H9 (cell line): Measurements from ENCODE around the gene AARSD1. TPM values are rescaled to one million over a fixed set of nuclear protein-coding genes. Genes with fewer than 3 reads are reported as not detected.

Experiments
- DNase-seq: peaks from one replicate; pipeline ENCODE4 v3.0.0-alpha.2; 2017
- H2AFZ ChIP-seq: one replicate; pipeline ENCODE4 v1.6.1; 2013; ENCODE audit warnings: mild to moderate bottlenecking, low read length, control low read depth, moderate library complexity
- H2AK5ac ChIP-seq: 2 replicates; pipeline ENCODE4 v1.6.1; 2013; ENCODE audit warnings: low read length, control low read depth, mixed read lengths; ENCODE audit not compliant: insufficient read length
- H2BK120ac ChIP-seq: one replicate; pipeline ENCODE4 v1.6.1; 2013; ENCODE audit warnings: low read depth, mild to moderate bottlenecking, low read length, control low read depth, inconsistent platforms; ENCODE audit not compliant: poor library complexity, severe bottlenecking
- H2BK12ac ChIP-seq: 2 replicates; pipeline ENCODE4 v1.6.1; 2013; ENCODE audit warnings: low read length, control low read depth, mixed read lengths, low read depth; ENCODE audit not compliant: insufficient read length
- H2BK15ac ChIP-seq: 2 replicates; pipeline ENCODE4 v1.6.1; 2013; ENCODE audit warnings: low read depth, low read length, control low read depth
- H2BK20ac ChIP-seq: one replicate; pipeline ENCODE4 v1.6.1; 2013; ENCODE audit warnings: low read depth, mild to moderate bottlenecking, low read length, control low read depth, inconsistent platforms; ENCODE audit not compliant: poor library complexity, severe bottlenecking
- H2BK5ac ChIP-seq: 2 replicates; pipeline ENCODE4 v1.6.1; 2013; ENCODE audit warnings: low read length, control low read depth, mixed read lengths; ENCODE audit not compliant: insufficient read length
- H3K14ac ChIP-seq: 2 replicates; pipeline ENCODE4 v1.6.1; 2013; ENCODE audit warnings: low read length, control low read depth; ENCODE audit not compliant: insufficient read depth
- H3K18ac ChIP-seq: 2 replicates; pipeline ENCODE4 v1.6.1; 2013; ENCODE audit warnings: low read depth, mild to moderate bottlenecking, mixed read lengths, low read length, control low read depth; ENCODE audit not compliant: insufficient read length
- H3K23ac ChIP-seq: 2 replicates; pipeline ENCODE4 v1.6.1; 2013; ENCODE audit warnings: low read length, control low read depth, mixed read lengths, low read depth; ENCODE audit not compliant: insufficient read length
- H3K23me2 ChIP-seq: 2 replicates; pipeline ENCODE4 v1.6.1; 2013; ENCODE audit warnings: low read depth, mild to moderate bottlenecking, mixed read lengths, low read length, control low read depth; ENCODE audit not compliant: insufficient read length, poor library complexity, severe bottlenecking
- H3K27ac ChIP-seq: 2 replicates; pipeline ENCODE4 v1.5.1; 2013; ENCODE audit warnings: low read length, control low read depth, mixed read lengths, low read depth; ENCODE audit not compliant: insufficient read length
- H3K27me3 ChIP-seq: 2 replicates; pipeline ENCODE4 v1.6.1; 2013; ENCODE audit warnings: low read length, control low read depth, inconsistent platforms; ENCODE audit not compliant: insufficient read depth
- H3K4ac ChIP-seq: 2 replicates; pipeline ENCODE4 v1.6.1; 2013; ENCODE audit warnings: low read depth, mild to moderate bottlenecking, control low read depth, inconsistent platforms, low read length, moderate library complexity
- H3K4me1 ChIP-seq: 2 replicates; pipeline ENCODE4 v1.6.1; 2013; ENCODE audit warnings: low read length, control low read depth, inconsistent platforms; ENCODE audit not compliant: insufficient read depth
- H3K4me2 ChIP-seq: 2 replicates; pipeline ENCODE4 v1.6.1; 2013; ENCODE audit warnings: low read length, control low read depth, mixed read lengths; ENCODE audit not compliant: insufficient read length, insufficient read depth
- H3K56ac ChIP-seq: 2 replicates; pipeline ENCODE4 v1.6.1; 2013; ENCODE audit warnings: low read depth, mild to moderate bottlenecking, mixed read lengths, low read length, control low read depth; ENCODE audit not compliant: insufficient read length
- H3K79me1 ChIP-seq: 2 replicates; pipeline ENCODE4 v1.6.1; 2013; ENCODE audit warnings: low read depth, mild to moderate bottlenecking, moderate library complexity, low read length, control low read depth, inconsistent platforms; ENCODE audit not compliant: insufficient read depth, poor library complexity, severe bottlenecking
- H3K79me2 ChIP-seq: 2 replicates; pipeline ENCODE4 v1.6.1; 2013; ENCODE audit warnings: low read length, control low read depth, inconsistent platforms; ENCODE audit not compliant: insufficient read depth
- H3K9ac ChIP-seq: 2 replicates; pipeline ENCODE4 v1.6.1; 2013; ENCODE audit warnings: low read length, control low read depth, mixed read lengths; ENCODE audit not compliant: insufficient read length; ENCODE audit errors: extremely low read depth
- H3K9me3 ChIP-seq: one replicate; pipeline ENCODE4 v1.6.1; 2013; ENCODE audit warnings: low read depth, low read length, inconsistent platforms; ENCODE audit not compliant: control insufficient read depth
- H3T11ph ChIP-seq: one replicate; pipeline ENCODE4 v1.6.1; 2013; ENCODE audit warnings: mild to moderate bottlenecking, low read length, control low read depth, inconsistent platforms
- H4K20me1 ChIP-seq: one replicate; pipeline ENCODE4 v1.6.1; 2013; ENCODE audit not compliant: control insufficient read depth, insufficient read length, insufficient read depth
- H4K5ac ChIP-seq: 2 replicates; pipeline ENCODE4 v1.6.1; 2013; ENCODE audit warnings: low read depth, mild to moderate bottlenecking, mixed read lengths, low read length, control low read depth; ENCODE audit not compliant: insufficient read length
- H4K8ac ChIP-seq: replicated peaks from 2 replicates; pipeline ENCODE4 v1.6.1; 2013; ENCODE audit warnings: low read length, control low read depth, mixed read lengths, low read depth; ENCODE audit not compliant: insufficient read length
- H4K91ac ChIP-seq: 2 replicates; pipeline ENCODE4 v1.6.1; 2013; ENCODE audit warnings: low read depth, mild to moderate bottlenecking, moderate library complexity, mixed read lengths, low read length, control low read depth; ENCODE audit not compliant: insufficient read length
- H3K27ac Mint-ChIP-seq, 3 experiments: 2 replicates in 2 of 3; 3 replicates in 1 of 3; pipeline ENCODE4 v1.8.0; 2020 to 2021; ENCODE audit warnings: mixed read lengths in 3 of 3, mild to moderate bottlenecking in 1 of 3, moderate library complexity in 1 of 3
- H3K27me3 Mint-ChIP-seq: 2 replicates; pipeline ENCODE4 v1.8.0; 2021; ENCODE audit warnings: low read depth, mild to moderate bottlenecking, moderate library complexity, mixed read lengths
- H3K36me3 Mint-ChIP-seq, 3 experiments: 2 replicates in 2 of 3; 3 replicates in 1 of 3; pipeline ENCODE4 v1.8.0; 2020 to 2021; ENCODE audit warnings: low read depth in 3 of 3, mixed read lengths in 3 of 3; ENCODE audit not compliant: insufficient read depth in 1 of 3
- H3K4me1 Mint-ChIP-seq, 2 experiments: 2 replicates each; pipeline ENCODE4 v1.8.0; 2020; ENCODE audit warnings: mixed read lengths in 2 of 2
- H3K4me3 Mint-ChIP-seq, 2 experiments: 2 replicates in 1 of 2; 3 replicates in 1 of 2; pipeline ENCODE4 v1.8.0; 2020 to 2021; ENCODE audit warnings: mild to moderate bottlenecking in 2 of 2, mixed read lengths in 2 of 2, moderate library complexity in 1 of 2
- H3K9me3 Mint-ChIP-seq, 2 experiments: 2 replicates in 1 of 2; 3 replicates in 1 of 2; pipeline ENCODE4 v1.8.0; 2020; ENCODE audit warnings: mild to moderate bottlenecking in 2 of 2, mixed read lengths in 2 of 2, moderate library complexity in 1 of 2
- CTCF ChIP-seq: fragments of 200-600 bp; sonication (generic); conservative IDR thresholded peaks from 3 replicates; pipeline ENCODE4 v1.8.0; 2021; ENCODE audit warnings: antibody characterized with exemption, mild to moderate bottlenecking
- WGBS: extraction: QIAGEN DNeasy Blood & Tissue Kit; methylation state at CpG from one replicate; pipeline ENCODE4 v1.1.7; 2013; ENCODE audit warnings: missing lambda C conversion rate, low lambda C conversion rate, mixed read lengths; ENCODE audit not compliant: insufficient read length; ENCODE audit errors: extremely low coverage; 5-methylcytosine and 5-hydroxymethylcytosine counted together
- total RNA-seq: library from RNA; stranded (reverse); gene quantifications from 2 replicates; pipeline ENCODE4 v1.2.1, GENCODE V29; 2021

AARSD1 gene
- total RNA-seq, 1 experiment from 2014 or later = 68.7 TPM

GRCh38 chr17:42971589-42971988, 7.3 kb upstream of the AARSD1 start:
- H2AFZ ChIP-seq = no peak overlapping the region
- no peaks in the 10 kb centered on the region for H3K27me3 ChIP-seq
- no CpG with 5 or more reads among the region's 5 CpGs for WGBS
- no peaks in the 10 kb centered on the region for H3K79me1 ChIP-seq
- H2BK120ac ChIP-seq = no peak overlapping the region
- no peak overlapping the region for H2AK5ac ChIP-seq
- Mint-ChIP-seq H3K36me3 (peaks cover 0 to 4% (median 3%) of the 10 kb centered on the region in 3 experiments; a peak in 3 of 7 replicates), H3K27me3 (no peaks in the 10 kb centered on the region), H3K4me1 (no peaks in the 10 kb centered on the region), H3K4me3 (no peak overlapping the region), H3K27ac (no peak overlapping the region), H3K9me3 (no peaks in the 10 kb centered on the region)
- no peak overlapping the region for H3K14ac ChIP-seq
- H2BK20ac ChIP-seq = no peak overlapping the region
- no peak overlapping the region for H3K23ac ChIP-seq
- no peaks in the 10 kb centered on the region for H3K9me3 ChIP-seq
- H3K79me2 ChIP-seq = no peaks in the 10 kb centered on the region
- H4K91ac ChIP-seq = no peak overlapping the region
- H2BK12ac ChIP-seq = no peak overlapping the region
- no peak overlapping the region for H3K56ac ChIP-seq
- no peak overlapping the region for H2BK15ac ChIP-seq
- H3K4me2 ChIP-seq = no peak overlapping the region
- no peak overlapping the region for H2BK5ac ChIP-seq
- H3K4ac ChIP-seq = no peak overlapping the region
- no peak overlapping the region for H4K8ac ChIP-seq
- H3K23me2 ChIP-seq = no peaks in the 10 kb centered on the region
- no peak overlapping the region for H3K9ac ChIP-seq
- H3T11ph ChIP-seq = no peak overlapping the region
- H3K4me1 ChIP-seq = no peaks in the 10 kb centered on the region
- DNase-seq = no peak
- no peaks in the 10 kb centered on the region for H4K20me1 ChIP-seq
- no peak overlapping the region for H4K5ac ChIP-seq
- no peak for TF ChIP-seq CTCF
- no peak overlapping the region for H3K27ac ChIP-seq
- H3K18ac ChIP-seq = no peak overlapping the region
